Endodermal cell (in vitro differentiated cells): ENCODE results near the gene LCN1. TPM values are rescaled to one million over a fixed set of nuclear protein-coding genes. Genes with fewer than 3 reads are reported as not detected.

ENCODE experiments used
- DNase-seq: peaks from one replicate; pipeline ENCODE4 v3.0.0-alpha.2; 2017
- H3K27ac ChIP-seq: 2 replicates; pipeline ENCODE4 v1.5.1; 2013; ENCODE audit warnings: mild to moderate bottlenecking, low read depth, low read length, moderate library complexity
- H3K27me3 ChIP-seq: 2 replicates; pipeline ENCODE4 v1.6.1; 2013; ENCODE audit warnings: mild to moderate bottlenecking, low read length, moderate library complexity; ENCODE audit not compliant: insufficient read depth, control insufficient read depth, poor library complexity, severe bottlenecking
- H3K36me3 ChIP-seq: 2 replicates; pipeline ENCODE4 v1.7.0; 2013; ENCODE audit warnings: mild to moderate bottlenecking, low read length, moderate library complexity; ENCODE audit not compliant: control insufficient read depth, insufficient read depth
- H3K4me1 ChIP-seq: one replicate; pipeline ENCODE4 v1.7.0; 2013; ENCODE audit warnings: low read length; ENCODE audit not compliant: control insufficient read depth, insufficient read depth
- H3K4me3 ChIP-seq: 2 replicates; pipeline ENCODE4 v1.5.1; 2013; ENCODE audit warnings: mild to moderate bottlenecking, low read length, moderate library complexity
- H3K9ac ChIP-seq: 2 replicates; pipeline ENCODE4 v1.6.1; 2013; ENCODE audit warnings: mild to moderate bottlenecking, low read length, moderate library complexity; ENCODE audit not compliant: poor library complexity, severe bottlenecking; ENCODE audit errors: extremely low read depth
- H3K9me3 ChIP-seq: 2 replicates; pipeline ENCODE4 v1.6.1; 2013; ENCODE audit warnings: mild to moderate bottlenecking, low read length, moderate library complexity; ENCODE audit not compliant: control insufficient read depth
- H3K27ac Mint-ChIP-seq: 2 replicates; pipeline ENCODE4 v1.8.0; 2020; ENCODE audit warnings: mixed read lengths
- H3K27me3 Mint-ChIP-seq: 2 replicates; pipeline ENCODE4 v1.8.0; 2021; ENCODE audit warnings: mild to moderate bottlenecking, mixed read lengths; ENCODE audit not compliant: insufficient read depth
- H3K36me3 Mint-ChIP-seq: 2 replicates; pipeline ENCODE4 v1.8.0; 2020; ENCODE audit warnings: low read depth, mixed read lengths
- H3K4me1 Mint-ChIP-seq: 2 replicates; pipeline ENCODE4 v1.8.0; 2020; ENCODE audit warnings: mixed read lengths
- H3K4me3 Mint-ChIP-seq: 2 replicates; pipeline ENCODE4 v1.8.0; 2020; ENCODE audit warnings: mild to moderate bottlenecking, moderate library complexity, mixed read lengths
- H3K9me3 Mint-ChIP-seq: 2 replicates; pipeline ENCODE4 v1.8.0; 2020; ENCODE audit warnings: mild to moderate bottlenecking, mixed read lengths
- WGBS, 2 experiments: methylation state at CpG; one replicate each; pipeline versions ENCODE4 v1.1.5 to v1.1.7; 2013; ENCODE audit warnings: missing lambda C conversion rate in 2 of 2, mixed read lengths in 1 of 2; ENCODE audit not compliant: insufficient coverage in 1 of 2, insufficient read length in 1 of 2; 5-methylcytosine and 5-hydroxymethylcytosine counted together
- total RNA-seq, 2 donors: library from RNA; stranded (reverse); fragmentation: NEBNext Ultra II Directional in 1 of 2; extraction: Animal tissue kit (Norgen Biotek cat#: 25700) in 1 of 2; gene quantifications; 2 replicates in 1 of 2; 3 replicates in 1 of 2; pipeline ENCODE4 v1.2.1, GENCODE V29; 2021
- TF ChIP-seq, protein P1 (sequence below): fragments of 200-600 bp; sonication (generic); conservative IDR thresholded peaks from 2 replicates; pipeline ENCODE4 v1.5.0; 2021; ENCODE audit warnings: antibody characterized with exemption, mild to moderate bottlenecking

LCN1 gene
- total RNA-seq, 2 donors from 2014 or later: not detected

- Histone ChIP-seq H3K27ac (no peak overlapping the region), H3K27me3 (no peaks in the 10 kb centered on the region), H3K4me1 (no peaks in the 10 kb centered on the region), H3K9ac (no peak overlapping the region), H3K9me3 (no peaks in the 10 kb centered on the region), H3K36me3 (no peaks in the 10 kb centered on the region), H3K4me3 (no peak overlapping the region)
- no peaks in the 10 kb centered on the region for H3K27me3 Mint-ChIP-seq
- 93 to 95% methylated on average over 20 to 24 of the region's 24 CpGs for WGBS, 2 experiments
- no peak overlapping the region for H3K4me3 Mint-ChIP-seq
- peak; percentile 32 for DNase-seq
- no peaks in the 10 kb centered on the region for H3K4me1 Mint-ChIP-seq
- TF ChIP-seq, protein P1, sequence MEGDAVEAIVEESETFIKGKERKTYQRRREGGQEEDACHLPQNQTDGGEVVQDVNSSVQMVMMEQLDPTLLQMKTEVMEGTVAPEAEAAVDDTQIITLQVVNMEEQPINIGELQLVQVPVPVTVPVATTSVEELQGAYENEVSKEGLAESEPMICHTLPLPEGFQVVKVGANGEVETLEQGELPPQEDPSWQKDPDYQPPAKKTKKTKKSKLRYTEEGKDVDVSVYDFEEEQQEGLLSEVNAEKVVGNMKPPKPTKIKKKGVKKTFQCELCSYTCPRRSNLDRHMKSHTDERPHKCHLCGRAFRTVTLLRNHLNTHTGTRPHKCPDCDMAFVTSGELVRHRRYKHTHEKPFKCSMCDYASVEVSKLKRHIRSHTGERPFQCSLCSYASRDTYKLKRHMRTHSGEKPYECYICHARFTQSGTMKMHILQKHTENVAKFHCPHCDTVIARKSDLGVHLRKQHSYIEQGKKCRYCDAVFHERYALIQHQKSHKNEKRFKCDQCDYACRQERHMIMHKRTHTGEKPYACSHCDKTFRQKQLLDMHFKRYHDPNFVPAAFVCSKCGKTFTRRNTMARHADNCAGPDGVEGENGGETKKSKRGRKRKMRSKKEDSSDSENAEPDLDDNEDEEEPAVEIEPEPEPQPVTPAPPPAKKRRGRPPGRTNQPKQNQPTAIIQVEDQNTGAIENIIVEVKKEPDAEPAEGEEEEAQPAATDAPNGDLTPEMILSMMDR: no peak
- H3K9me3 Mint-ChIP-seq: no peaks in the 10 kb centered on the region
- no peaks in the 10 kb centered on the region for H3K36me3 Mint-ChIP-seq
- no peak overlapping the region for H3K27ac Mint-ChIP-seq
Measured at GRCh38 chr9:135517407-135517822, 3.8 kb upstream of the LCN1 start.

DNA sequence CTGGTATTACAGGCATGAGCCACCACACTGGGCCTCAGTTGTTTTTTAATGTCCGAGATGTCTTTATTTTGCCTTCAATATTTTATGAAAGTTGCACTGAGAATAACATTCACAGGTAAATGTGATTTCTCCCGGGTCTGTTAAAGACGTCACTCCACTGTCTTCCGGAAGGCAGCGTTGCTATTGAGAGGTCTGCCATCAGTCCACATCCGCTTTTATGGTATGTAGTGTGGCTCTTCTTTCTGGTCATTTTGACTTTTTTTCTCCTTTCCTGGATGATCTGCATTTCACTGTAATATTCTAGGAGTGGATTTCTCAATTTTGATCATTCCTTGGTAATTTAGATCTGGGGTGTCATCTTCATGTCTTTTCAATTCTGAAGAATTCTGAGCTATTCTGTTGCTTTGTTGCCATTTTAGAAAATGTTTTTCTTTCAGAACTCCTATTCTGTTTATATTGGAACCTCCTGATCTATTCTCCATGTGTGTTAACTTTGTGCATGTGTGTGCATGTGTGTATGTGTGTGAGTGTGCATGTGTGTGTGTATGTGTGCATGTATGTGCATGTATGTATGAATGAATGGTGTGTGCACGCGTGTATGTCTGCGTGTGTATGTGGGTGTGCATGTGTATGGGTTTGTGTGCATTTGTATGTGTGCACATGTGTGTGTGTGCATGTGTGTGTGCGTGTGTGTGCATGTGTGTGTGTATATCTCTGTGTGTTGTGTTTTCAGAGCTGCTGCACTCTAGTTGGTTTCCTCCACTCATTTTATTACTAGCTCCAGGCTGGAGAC is 1.9 kb upstream of the LCN1 start:
- Mint-ChIP-seq H3K9me3 (no peaks in the 10 kb centered on the region), H3K4me1 (no peaks in the 10 kb centered on the region), H3K36me3 (no peaks in the 10 kb centered on the region), H3K27ac (no peak overlapping the region), H3K27me3 (no peaks in the 10 kb centered on the region), H3K4me3 (no peak overlapping the region)
- WGBS, 2 experiments: 93 to 94% methylated on average over 9 to 10 of the region's 10 CpGs
- H3K9ac ChIP-seq: no peak overlapping the region
- no peaks in the 10 kb centered on the region for H3K4me1 ChIP-seq
- H3K27me3 ChIP-seq: no peaks in the 10 kb centered on the region
- TF ChIP-seq, protein P1: no peak
- no peak overlapping the region for H3K4me3 ChIP-seq
- no peaks in the 10 kb centered on the region for H3K9me3 ChIP-seq
- H3K27ac ChIP-seq: no peak overlapping the region
- H3K36me3 ChIP-seq: no peaks in the 10 kb centered on the region
- no peak for DNase-seq

GRCh38 chr9:135521608-135522095 is 412 bp downstream of the LCN1 start:
- Histone ChIP-seq H3K9me3 (no peaks in the 10 kb centered on the region), H3K4me3 (no peak overlapping the region), H3K27ac (no peak overlapping the region), H3K36me3 (no peaks in the 10 kb centered on the region), H3K27me3 (no peaks in the 10 kb centered on the region), H3K9ac (no peak overlapping the region), H3K4me1 (no peaks in the 10 kb centered on the region)
- Mint-ChIP-seq H3K27ac (no peak overlapping the region), H3K36me3 (no peaks in the 10 kb centered on the region), H3K9me3 (no peaks in the 10 kb centered on the region), H3K27me3 (no peaks in the 10 kb centered on the region), H3K4me1 (no peaks in the 10 kb centered on the region), H3K4me3 (no peak overlapping the region)
- TF ChIP-seq, protein P1: no peak
- no peak for DNase-seq
- 91% methylated on average over 9 of the region's 11 CpGs; no CpG with 5 or more reads in 1 of the 2 experiments for WGBS, 2 experiments
